NCI-H146 (cell line): ENCODE data around the gene HPS1.

ENCODE experiments used
- DNase-seq: peaks from one replicate; lab custom pipeline; 2025; lab: John Stamatoyannopoulos, UW

Gene HPS1

DNA sequence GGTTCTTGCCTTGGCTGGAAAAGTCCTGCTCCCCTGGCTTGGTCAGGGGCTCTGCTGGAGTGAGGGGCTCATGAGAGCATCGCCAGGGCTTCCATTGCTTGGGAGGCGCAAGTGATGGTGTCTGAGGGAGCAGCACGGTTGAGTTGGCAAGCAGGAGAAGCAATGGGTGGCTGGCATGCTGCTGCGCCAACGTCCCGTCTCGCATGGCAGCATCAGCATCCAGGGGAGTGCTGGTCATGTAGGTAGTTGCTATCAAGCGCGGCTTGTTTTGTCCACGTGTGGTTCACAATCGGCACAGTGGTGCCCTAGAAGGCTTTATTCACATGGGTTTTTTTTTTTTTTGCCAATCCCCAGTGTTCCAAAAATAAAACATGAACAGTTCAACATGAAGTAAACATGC, 35.6 kb downstream of the HPS1 start:
- no peak for DNase-seq

DNA sequence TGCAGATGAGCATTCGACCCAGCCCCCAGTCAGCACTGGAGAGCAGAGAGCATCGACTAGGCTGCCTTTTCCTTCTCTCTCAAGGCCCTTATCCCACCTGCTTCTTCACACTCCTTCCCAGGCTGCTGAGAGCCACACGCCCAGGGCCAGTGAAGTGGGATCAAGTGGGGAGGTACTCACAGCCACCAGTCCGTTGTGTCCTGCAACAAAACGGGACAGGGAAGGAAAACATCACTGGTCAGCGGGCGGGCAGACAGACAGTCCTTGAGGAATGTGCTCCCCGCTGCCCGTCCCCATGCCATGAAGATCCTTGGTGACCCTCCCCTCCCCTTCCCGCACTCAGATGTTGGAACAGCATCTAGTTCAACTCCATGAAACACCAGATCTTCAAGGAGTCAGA, 36.0 kb downstream of the HPS1 start:
- no peak for DNase-seq

DNA sequence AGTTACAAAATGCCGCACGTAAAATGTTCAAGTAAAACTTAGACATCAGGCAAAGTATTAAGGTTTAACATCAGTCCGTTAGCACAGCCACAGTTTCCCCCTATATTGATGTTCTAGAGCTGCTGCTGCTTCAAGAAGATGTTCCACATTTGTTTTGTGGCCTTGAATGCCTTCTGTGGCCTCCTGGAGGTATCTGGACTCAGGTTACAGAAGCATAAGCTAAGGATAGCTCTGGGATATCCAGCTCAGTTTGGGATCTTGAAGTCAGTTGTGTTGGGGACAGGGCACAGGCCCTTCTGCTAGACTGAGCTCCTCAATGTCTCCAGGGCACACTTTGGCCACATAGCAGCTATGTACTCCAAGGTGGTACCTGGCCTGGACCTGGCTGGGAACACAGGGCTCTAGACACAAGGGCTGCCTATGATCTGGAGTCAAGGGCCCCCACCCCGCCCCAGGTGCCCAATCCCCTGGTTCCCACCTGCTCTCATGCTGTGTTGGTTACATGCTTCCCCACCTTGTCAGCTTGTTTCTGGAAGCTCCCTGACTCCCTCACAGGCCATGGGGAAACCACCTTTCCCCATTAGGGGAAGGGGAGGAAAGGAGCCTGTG, 36.5 kb downstream of the HPS1 start:
- no peak for DNase-seq

DNA sequence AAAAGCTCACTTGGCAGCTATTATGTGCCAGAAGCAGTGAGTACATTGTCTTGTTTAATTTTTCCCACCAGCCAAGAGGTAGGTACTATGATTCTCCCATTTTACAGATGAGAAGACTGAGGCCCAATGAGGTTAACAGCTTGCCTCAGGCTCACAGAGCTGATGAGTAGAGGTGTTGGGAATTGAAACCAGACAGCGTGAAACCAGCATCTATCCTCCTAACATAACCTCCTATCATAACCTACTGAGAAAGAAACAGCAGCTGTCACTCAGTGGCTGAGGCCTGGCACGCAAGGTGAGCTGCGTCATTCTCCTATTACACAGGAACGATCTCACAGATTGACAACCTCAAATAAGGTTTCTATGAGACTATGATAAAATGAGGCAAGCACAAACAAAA, 37.9 kb downstream of the HPS1 start:
- DNase-seq = no peak

DNA sequence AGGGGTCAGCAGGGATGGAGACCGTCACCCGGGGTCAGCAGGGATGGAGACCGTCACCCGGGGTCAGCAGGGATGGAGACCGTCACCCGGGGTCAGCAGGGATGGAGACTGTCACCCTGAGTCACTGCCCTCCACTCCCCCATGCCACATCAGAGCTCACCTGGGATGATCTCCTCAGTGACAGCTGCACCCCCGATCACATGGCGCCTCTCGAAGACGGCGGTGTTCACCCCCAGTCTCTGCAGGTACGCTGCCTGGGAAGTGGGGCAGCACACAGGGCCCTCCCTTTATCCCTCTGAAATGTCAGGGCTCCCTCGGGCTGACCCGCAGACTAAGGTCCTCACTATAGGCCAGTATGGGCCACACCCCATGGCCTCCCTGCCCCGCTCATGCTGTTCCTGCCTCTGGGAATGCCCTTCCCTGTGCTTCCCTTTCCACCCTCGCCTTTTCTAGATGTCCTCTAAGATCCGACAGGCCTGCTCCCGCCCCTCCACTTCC, 38.9 kb downstream of the HPS1 start:
- no peak for DNase-seq

DNA sequence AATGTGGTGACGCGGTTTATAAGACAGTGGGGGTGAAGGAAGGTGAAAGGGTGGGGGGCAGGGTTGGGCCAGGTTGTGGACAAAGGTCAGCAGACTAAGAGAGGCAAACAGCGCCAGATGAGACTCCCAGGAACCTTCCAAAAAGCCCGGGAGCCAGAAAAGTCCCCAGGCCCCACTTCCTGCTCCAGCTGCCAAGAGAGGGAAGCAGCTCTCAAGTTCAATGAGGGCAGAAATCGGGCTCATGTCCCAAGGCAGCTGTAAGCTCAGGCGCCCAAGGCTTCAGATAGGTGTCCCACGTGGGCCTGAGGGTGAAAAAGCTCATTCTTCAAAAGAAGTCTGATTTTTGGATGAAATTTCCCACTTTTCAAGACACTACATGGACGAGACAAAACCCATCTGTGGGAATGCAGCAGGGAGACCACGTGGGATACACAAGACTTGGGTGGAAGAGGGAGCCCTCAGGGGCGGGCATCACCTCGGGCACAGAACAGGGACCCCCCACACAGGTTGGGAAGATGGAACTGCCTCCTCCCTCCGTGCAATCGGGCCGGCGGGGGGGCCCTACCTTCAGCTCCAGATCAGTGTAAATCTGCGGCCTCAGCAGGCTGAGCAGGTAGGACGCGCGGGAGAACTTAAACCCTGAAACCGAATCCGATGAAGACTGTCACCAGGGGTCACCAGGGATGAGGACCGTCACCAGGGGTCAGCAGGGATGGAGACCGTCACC, 39.6 kb downstream of the HPS1 start:
- DNase-seq = no peak

DNA sequence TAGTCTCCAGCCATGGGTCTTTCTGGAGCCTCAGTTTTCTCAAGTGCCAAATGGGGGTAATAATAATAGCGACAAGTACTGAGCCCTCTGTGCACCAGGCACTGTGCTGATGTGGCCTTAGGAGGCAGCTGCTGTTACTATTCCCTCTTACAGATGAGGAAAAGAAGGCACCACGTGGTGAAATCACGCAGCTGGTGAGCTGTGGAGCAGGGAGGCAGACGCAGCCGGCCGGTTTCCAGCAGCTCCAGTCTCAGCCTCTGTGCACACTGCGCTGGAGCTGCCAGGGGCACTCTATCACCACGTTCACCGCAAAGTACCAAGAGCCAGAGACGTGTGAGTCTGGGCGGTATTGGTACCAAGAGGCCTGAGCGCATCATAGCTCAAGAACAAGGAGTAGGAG, 41.3 kb downstream of the HPS1 start:
- no peak for DNase-seq

DNA sequence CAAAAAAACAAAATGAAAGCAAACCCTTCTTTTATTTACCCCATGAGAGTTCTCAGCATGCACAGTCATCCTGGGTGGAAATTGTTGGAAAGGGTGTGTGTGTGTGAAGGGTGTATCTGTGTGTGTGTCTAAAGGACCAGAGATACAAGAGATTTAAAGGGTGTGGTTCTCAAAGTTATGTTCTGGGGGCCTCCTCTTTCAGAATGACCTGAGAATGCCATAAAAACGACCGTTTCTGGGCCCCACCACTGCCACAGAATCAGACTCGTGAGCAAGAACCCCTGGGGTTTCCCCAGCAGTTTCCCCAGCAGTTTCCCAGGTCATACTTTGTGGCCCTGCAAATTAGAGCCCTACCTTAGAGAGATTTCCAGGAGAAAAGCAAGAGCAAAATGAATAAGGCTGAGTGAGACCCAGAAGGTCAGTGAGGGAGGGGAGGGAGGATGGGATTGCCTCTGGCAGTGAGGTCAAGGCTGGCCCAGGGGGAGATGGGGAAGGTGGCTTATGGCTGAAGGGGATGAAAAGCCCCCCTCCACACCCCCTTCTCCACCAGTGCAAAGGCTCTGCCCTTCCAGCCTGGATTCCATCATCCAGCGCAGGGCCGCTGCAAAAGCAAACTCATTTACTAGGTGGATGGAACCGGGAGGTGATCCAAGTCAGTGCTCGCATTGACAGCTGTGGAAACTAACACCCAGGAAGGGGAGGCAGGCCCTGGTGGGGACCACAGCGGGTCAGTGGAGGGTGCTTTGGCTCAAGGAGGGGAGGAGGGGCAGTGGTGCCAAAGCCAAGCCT, 42.0 kb downstream of the HPS1 start:
- no peak for DNase-seq

DNA sequence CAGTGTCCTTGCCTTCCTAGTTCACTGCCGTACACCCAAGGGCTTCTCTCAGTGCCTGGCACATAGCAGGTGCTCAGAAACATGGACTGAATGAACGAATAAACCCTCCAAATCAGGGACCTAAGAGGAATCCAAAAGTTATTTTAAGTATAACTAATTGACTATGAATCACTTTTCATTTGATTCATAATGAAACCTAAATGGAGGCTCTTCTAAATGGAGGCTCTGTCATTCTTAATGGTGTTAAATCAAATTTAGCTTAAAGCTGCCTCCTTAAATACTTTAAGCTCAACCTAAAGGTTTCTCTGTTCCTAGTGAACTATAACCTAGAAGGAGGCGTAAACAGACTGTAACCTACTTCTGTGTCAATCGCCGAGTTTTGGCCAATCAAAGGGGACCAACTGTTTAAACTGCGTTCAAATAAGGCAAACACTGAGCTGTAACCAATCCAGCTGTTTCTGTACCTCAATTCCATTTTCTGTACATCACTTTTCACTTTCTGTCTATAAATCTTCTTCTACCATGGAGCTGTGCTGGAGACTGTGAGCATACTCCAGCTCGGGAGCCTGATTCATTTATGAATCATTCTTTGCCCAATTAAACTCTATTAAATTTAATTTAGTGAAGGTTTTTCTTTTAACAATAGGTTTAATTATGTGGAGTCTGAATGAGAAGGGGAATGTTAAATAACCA, 42.8 kb downstream of the HPS1 start:
- no peak for DNase-seq

DNA sequence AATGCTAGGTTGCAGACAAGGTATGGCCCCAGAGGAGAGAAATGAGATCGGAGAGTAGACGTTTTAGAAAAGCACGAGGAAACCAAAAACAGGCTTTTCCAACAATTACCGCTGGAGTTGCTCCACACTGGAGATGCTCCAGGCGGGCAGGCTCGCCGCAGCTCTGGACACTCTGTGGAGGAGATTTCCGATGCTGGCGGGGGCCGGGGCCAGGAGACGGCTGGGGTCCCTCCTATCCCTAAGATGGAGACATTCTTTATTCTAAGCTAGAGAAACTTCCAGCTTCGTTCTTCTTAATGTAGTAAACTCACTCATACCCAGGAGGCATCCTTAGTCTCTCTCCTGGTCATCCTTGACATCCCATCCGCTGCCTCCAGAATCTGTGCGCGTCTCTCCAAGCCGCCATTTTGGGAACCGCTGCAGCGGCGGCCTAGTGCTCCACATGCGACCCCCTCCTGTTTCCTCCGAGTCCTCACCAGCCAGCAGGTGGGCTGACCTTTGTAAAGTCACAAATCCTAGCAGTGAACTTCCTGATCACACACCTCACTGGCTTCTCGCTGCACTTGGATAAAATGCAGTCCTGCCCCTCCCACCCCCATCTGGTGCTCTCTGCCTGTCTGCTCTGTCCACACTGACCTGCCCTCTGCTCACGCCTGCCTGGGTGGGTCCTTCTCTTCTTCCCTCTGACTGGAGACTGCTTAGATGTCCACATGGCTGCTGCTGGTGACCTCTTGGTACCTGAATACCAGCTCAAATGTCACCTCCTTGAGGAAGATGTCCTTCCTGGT, 43.6 kb downstream of the HPS1 start:
- DNase-seq = no peak

DNA sequence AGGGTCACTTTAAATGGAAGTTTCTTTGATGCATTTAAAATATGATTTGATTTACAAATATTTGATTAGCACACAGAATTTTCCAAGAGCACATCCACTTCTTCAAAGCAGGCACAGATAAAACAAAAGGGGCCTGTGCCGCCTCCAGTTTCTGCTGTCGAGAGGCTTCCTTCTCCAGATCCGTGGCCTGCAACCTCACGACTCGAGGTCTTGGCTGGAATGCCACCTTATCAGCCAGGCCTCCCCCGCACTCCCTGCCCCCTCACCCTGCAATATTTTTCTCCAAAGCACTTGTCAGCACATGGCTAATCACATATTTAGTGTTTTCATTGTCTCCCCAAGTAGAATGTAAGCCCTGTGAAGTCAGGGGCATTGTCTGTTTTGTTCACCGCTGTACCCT, 44.3 kb downstream of the HPS1 start:
- no peak for DNase-seq

DNA sequence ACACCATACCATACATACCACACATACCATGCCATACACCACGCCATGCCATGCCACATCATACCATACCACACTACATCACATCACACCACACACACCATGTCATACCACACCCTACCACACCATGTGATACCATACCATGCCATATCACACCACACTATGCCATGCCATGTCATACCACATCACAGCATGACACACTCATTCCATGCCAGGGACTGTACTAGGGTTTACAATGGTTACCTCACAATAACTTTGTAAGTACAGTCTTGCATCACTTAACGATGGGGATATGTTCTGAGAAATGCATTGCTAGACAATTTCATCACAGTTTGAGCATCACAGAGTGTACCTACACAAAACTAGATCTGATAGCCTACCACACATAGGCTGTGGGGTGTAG, 46.3 kb downstream of the HPS1 start:
- no peak for DNase-seq

DNA sequence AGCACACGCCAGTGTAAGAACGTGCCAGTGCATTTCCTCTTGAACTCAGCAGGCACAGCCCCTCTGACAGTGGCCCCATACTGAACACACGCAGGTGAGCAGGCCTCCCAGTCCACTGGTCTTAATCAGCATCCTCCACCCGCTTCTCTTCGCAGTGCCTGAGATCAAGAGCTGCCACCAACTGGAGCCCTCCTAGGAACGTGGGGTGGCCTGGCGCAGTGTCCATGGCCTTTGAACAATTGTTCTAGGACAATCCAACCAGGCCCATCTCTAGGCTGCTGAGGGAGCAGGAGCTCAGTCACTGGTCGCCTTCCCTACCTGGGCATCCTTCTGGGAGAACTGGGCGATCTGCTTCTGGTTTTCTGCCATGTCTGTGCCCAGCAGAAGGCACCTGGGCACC, 47.0 kb downstream of the HPS1 start:
- DNase-seq = no peak

DNA sequence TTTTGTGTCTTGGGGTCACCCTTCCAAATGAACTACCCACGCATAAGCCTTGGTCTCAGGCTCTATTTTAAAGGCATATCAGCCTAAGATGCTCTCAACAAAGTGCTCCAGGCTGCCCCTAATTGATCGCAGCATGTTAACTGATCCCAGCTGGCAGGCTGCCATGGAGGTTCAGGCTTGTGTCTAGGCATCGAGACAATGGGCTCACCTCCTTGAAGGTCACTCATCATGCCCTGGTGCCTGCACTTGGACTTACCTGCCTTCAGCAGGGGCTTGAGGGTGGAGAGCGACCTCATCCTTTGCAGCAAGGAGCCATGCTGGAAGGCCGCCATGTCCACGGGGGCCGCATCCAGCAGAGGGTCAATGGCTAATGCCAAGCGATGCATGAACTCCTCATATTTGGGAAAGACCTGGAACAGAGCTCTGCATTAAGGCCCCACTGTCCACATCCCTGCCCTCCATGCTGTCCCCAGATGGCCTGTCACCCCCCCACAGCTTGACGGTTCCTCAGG, 49.6 kb downstream of the HPS1 start:
- DNase-seq = no peak

DNA sequence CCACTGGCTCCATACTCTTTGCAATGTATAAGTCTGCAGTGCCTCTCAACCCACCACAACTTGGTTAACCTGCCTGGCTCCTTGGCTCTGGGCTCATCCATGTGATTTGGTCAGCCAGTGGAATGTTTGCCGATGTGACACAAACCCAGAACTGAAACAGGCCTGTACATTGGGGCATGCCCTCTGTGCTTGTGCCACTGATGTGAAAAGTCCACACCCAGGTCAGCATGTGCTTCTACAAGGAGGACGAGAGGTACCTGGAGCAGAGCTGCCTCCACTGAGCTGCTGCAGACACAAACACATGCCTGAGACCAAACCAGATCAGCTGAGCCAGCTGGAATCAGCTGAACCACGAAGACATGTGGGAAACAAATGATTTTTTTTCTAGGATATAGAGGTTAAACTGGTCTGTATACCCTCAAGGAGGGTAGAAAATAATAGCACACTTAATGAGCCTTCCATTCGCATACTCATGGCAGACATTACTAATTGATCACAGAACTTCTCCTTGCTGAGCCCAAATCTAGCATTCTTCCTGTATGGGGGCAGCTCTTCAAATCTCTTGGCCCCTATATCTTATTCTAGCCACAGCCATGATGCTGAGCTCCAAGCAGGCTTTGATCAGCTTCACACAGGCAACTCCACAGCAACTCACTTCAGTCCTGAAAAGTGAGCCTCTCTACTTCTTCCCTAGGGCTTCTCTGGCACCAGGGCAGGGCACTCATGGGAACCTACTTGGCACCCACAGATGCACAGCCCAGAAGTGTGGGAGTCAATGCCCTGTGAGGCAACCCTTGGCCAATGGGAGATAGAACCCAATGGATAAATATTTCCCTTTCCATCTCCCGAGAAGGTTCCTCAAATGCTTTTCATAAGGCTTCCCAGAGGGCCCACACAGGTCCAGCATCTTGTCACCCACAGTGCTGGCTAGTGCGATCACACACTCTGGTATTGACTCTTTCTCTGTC, 50.4 kb downstream of the HPS1 start:
- DNase-seq = no peak

DNA sequence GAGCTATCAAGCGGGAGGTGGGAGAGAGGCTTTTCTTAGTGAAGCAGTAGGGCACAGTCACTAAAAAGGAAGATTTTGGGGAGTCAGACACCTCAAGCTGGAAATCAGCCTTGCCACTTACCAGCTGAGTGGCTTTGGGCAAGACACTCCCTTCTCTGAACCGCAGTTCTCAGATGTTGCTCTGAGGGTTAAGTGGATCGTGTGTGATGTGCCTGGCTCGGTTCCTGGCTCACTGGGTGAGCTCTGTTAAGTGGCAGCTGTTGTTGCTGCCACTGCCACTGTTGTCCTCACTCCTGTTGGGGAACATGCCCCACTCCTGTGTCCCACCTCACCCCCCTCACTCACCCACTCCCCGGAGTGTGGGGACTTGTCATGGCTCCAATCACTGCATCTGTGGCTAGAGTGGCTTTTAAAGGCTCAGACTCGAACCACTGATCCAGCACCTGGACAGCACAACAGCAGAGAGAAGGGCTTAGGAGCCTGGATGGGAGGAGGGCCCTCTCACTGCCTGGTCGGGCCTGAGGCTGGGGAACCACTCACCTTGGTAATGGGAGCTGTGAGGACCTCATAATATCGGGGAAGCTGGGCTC, 51.8 kb downstream of the HPS1 start:
- DNase-seq = no peak

DNA sequence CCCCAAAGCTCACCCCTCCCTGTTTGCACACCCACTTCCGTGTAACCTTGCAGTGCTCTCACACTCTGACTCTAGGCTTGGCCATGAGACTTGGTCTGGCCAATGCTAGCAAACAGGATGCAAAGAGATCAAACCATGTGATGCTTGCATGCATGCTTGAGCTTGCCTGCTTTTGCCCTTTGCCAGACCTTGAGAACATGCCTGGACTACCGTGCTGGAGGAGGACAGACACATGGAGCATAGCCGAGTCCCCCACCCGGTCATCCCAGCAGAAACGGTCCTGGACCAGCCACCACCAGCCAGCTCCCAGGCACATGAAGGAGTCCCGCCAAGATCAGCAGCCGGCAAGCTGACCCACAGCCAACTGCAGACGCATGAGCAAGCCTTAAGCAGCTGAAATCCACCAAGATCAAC, 55.1 kb downstream of the HPS1 start:
- DNase-seq = no peak

DNA sequence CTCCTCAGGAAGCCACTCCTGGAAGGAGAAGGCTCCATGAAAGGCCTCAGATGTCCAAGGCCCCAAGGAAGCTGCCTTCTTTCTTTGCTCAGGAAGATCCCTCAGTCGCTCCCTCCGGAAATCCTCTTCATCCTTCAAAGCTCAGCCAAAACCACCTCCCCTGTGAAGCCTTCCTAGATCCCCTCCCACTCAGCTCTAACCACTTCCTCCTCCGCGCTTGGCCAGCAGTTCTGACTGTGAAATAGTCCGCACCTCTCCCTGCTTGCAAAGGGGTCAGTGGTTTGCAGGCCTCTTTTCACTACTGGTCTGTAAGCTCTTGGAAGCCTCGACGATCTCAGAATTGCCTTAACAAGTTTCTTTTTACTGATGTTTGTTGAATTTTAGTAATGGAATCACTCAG, 55.7 kb downstream of the HPS1 start:
- DNase-seq = no peak

DNA sequence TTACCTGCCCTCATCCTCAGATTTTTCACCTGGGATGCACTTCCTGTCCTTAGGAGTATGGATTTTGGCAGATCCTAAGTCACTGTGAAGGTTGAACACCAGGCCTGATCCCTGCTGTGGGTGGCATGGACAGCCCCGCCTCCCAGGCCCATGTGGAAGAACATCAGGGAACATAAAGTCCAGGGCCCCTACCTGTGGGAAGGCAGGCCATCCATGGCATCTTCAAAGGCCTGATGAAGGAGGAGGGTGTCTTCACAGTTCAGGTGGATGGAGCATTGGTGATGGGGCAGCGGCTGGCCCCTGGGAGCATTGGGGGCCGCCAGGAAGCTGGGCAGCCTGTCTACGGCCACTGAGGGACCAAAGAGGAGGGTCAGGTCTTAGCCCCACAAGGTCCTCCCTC, 56.3 kb downstream of the HPS1 start:
- DNase-seq = no peak

DNA sequence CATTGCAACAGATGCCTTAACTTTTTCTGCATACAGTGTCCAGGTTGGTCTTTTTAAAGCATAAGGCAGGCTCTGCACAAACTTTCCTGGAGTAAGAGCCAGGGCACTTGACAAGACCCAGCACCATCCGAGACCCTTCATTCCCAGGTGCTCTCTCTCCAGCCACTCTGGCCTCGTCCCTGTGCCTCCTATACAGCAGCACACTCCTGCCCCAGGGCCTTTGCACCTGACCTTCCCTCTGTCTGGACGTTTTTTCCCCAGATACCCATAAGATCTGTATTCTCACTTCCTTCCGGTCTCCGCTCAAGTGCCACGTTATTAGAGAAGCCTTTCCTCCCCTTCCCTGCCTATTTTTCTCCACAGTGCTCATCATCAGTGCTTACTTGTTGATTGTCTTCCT, 57.3 kb downstream of the HPS1 start:
- no peak for DNase-seq
